Raji (cell line): ENCODE measurements around the gene ANKS1A.

ENCODE experiments used
- POLR2A ChIP-seq: IDR thresholded peaks from 2 replicates; pipeline ENCODE4 v1.6.1; 2011; ENCODE audit warnings: low read depth, low read length, control low read depth; ENCODE audit not compliant: insufficient read depth

ANKS1A gene, protein sequence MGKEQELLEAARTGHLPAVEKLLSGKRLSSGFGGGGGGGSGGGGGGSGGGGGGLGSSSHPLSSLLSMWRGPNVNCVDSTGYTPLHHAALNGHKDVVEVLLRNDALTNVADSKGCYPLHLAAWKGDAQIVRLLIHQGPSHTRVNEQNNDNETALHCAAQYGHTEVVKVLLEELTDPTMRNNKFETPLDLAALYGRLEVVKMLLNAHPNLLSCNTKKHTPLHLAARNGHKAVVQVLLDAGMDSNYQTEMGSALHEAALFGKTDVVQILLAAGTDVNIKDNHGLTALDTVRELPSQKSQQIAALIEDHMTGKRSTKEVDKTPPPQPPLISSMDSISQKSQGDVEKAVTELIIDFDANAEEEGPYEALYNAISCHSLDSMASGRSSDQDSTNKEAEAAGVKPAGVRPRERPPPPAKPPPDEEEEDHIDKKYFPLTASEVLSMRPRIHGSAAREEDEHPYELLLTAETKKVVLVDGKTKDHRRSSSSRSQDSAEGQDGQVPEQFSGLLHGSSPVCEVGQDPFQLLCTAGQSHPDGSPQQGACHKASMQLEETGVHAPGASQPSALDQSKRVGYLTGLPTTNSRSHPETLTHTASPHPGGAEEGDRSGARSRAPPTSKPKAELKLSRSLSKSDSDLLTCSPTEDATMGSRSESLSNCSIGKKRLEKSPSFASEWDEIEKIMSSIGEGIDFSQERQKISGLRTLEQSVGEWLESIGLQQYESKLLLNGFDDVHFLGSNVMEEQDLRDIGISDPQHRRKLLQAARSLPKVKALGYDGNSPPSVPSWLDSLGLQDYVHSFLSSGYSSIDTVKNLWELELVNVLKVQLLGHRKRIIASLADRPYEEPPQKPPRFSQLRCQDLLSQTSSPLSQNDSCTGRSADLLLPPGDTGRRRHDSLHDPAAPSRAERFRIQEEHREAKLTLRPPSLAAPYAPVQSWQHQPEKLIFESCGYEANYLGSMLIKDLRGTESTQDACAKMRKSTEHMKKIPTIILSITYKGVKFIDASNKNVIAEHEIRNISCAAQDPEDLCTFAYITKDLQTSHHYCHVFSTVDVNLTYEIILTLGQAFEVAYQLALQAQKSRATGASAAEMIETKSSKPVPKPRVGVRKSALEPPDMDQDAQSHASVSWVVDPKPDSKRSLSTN

DNA sequence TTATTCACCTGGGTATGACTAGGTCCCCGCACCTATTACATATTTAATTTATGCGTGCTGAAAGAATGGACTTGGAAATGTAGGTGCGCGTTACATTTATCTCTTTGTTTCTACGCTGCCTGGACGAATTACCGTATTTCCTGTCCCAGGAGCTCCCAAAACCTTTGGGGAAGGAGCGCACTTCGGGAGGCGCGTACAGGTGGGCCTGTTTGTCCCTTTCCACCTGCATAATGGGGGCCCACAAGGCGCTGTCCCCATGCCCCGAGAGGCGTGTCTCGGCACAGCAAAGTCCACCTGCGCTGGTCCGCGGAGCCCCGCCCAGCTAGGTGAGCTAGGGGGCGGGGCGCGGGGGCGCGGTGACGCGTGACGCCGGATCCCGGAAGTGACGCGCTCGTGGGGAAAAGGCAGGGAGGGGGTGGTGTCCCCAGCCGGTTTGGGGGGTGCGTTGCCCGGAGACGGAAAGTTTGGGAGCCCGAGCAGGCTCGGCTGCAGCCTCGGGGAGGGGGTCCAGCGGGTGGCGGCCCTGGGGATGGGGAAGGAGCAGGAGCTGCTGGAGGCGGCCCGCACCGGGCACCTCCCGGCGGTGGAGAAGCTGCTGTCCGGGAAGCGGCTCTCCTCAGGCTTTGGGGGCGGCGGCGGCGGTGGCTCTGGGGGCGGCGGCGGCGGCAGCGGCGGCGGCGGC is at the start of gene ANKS1A:
ANKS1A (plus strand) TSS at position 382 of the 682 bp plus-strand sequence; CDS start at position 530, 148 bp downstream.
- TF ChIP-seq POLR2A: peak; percentile 72; the same call in 1 of the 2 replicates

DNA sequence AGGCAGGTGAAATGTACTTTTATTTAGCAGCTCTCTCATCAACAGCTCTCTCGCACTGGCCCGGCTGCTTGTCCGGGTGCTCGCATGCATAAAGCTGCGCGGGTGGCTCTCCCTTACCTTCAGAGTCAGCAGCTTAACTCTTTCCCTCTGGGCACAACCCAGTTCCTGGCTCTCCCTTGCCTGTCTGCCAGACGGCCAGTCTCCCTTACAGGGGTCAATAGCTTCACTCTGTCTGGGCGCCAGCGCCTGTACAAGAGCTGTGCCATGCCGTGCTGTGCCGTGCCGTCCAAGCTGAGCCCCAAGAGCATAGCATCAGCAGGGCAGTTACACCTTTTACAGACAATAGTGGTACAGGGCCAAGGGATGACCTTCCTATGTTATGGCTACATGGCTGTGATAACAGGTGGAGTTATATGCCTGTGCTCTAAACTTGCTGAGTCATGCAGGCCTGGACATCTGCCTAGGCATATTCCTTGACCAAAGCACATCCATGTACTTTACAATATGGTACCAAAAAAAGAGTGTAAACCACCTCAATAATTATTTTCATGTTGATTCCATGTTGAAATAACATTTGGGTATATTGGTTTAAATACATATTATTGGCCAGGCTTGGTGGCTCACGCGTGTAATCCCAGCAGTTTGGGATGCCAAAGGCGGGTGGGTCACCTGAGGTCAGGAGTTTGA is 49.2 kb upstream of the ANKS1A start:
- no peak for TF ChIP-seq POLR2A

- TF ChIP-seq POLR2A: no peak
These were observed 37.7 kb upstream of the ANKS1A start for GRCh38 chr6:34851361-34851760.

- TF ChIP-seq POLR2A: no peak
These were observed 36.5 kb upstream of the ANKS1A start for GRCh38 chr6:34852406-34853085.

DNA sequence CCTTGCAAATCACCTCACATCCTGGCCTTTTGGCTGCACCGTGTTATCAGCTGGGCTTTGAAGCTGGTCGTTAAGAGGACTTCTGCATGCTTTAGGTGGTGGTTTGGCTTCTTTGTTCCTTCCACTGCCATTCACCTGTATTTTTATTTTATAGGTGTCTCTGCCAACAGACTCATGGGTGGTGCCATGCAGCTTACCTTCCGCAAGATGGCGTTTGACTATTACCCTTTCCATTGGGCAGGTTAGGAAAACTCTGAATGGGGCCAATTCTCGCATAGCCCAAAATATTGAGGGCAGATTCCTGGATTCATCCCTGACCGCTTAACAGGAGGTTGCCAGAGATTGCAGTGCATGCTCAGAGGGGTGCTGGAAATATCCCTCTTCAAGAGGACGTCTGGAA is 33.6 kb upstream of the ANKS1A start:
- no peak for TF ChIP-seq POLR2A

DNA sequence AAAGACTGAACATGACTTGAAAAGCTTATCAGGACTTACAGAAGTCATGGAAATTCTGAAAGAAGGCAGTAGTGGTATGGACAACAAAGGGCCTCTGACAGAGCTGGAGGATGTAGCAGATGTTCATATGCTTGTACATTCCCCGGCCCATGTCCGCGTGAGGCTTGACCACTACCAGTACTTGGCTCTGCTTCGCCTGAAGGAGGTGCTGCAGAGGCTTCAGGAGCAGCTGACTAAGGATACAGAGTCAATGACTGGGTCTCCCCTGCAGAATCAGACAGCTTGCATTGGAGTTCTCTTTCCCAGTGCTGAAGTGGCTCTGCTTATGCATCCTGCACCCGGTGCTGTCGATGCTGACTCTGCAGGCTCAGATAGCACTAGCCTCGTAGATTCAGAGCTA is 30.4 kb upstream of the ANKS1A start:
- TF ChIP-seq POLR2A: no peak

GRCh38 chr6:34859951-34860350 is 29.1 kb upstream of the ANKS1A start:
- no peak for TF ChIP-seq POLR2A

DNA sequence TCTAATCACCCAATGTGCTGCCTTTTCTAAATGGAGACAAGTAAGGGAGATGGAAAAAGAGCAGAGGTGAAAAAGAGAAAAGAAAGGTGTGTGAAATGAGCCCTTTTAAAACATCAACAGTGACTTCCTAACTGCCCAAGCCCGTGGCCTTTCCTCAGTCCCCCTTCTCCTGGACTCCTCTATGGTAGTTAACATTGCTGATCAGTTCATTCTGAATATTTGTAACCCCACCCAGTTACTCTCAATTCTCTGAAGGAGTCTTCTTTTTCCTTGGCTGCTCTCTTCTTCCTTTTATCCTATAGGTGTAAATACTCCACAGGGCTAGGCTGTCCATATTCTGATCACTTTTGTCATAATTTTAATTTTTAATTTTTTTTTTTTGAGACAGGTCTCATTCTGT is 28.3 kb upstream of the ANKS1A start:
- TF ChIP-seq POLR2A: no peak

DNA sequence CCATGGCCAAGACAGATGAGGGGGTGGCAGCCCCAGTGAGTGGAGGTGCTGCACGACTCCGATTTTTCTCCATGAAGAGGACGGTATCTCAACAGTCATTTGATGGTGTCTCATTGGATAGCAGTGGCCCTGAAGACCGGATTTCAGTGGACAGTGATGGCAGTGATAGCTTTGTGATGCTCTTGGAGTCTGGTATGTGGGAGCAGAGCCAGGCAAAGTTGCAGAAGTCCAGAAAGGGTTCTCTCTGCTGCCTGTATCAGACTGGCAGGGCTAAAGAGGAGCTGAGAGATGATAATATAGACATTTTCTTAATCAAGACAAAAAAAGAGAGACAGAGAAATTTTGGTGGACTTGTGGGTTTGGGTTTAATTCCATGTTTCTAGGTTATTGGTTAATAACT is 25.0 kb upstream of the ANKS1A start:
- no peak for TF ChIP-seq POLR2A

DNA sequence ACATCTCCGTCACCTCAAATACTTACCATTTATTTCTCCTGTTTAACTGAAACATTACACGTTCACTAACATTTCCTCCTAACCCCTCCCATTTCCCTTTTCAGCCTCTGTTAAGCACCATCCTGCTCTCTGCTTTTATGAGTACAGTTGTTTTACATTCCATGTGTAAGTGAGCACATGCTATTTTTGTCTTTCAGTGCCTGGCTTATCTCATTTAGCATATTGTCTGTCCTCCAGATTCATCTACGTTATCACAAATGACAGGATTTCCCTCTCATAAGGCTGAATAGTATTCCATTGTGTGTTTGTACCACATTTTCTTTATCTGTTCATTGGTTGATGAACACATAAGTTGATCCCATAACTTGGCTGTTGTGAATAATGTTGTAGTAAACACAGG is 23.9 kb upstream of the ANKS1A start:
- no peak for TF ChIP-seq POLR2A

DNA sequence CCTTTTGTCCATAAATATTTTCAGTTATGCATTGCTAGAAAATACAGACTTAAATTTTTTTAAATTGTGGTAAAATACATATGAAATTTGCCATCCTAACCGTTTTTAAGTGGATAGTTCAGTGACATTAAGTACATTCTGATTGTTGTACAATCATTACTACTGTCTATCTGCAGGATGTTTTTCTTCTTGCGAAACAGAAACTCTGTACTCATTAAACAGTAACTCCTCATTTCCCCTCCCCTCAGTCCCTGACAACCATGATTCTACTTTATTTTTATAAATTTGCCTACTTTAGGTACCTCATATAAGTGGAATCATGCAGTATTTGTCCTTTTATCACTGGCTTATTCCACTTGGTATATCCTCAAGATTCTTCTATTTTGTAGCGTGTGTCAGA is 22.5 kb upstream of the ANKS1A start:
- TF ChIP-seq POLR2A: no peak

DNA sequence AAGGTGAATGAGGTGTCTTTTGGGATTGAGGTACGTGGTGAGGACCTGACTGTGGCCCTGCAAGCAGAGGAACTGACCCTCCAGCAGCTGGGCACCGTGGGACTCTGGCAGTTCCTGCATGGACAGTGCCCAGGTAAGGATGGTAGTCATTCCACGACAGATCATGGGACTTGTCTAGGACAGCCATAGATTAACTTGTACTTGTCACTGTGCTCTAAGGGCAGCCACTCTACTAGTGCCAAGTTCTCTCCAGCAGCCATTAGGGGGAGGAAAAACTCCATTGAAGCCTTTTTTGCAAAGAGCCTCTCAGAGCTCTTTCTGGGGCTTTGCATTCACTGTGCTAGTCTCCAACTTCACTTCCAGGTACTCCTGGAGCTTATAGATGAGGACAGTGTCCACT is 21.6 kb upstream of the ANKS1A start:
- TF ChIP-seq POLR2A: no peak

GRCh38 chr6:34871853-34872252 is 17.2 kb upstream of the ANKS1A start:
- no peak for TF ChIP-seq POLR2A

DNA sequence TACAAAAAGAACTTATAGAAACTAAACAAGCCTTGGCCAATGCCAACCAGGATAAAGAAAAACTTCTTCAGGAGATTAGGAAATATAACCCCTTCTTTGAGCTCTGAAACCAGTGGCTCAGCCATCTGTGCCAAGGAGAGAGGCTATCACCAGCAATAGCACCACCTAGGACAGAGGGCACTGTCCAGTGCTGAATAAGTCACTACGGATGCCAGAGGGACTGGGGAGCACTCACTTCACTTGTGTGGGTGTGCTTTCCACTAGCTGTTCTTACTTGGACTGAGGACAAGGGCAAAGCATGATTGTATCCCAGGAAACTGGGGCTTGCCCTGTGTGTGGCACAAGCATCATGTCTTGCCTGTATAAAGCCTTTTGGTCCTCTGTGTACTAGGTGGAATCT is 16.7 kb upstream of the ANKS1A start:
- TF ChIP-seq POLR2A: no peak
